ENCODE data around the gene CCK.

- TF ChIP-seq TSHZ2 (CRISPR knock-in tag; IDR thresholded peaks at IDR 0.05) (no peak), ZFP3 (CRISPR knock-in tag; IDR thresholded peaks at IDR 0.05) (no peak), CREB5 (CRISPR knock-in tag; IDR thresholded peaks at IDR 0.05; ENCODE audit: low read depth) (no peak), OSR1 (CRISPR knock-in tag; IDR thresholded peaks at IDR 0.05) (no peak), RARB (CRISPR knock-in tag; IDR thresholded peaks at IDR 0.05) (no peak), POU6F1 (CRISPR knock-in tag; IDR thresholded peaks at IDR 0.05; ENCODE audit: borderline replicate concordance, low read depth) (no peak), ZFP30 (CRISPR knock-in tag; IDR thresholded peaks at IDR 0.05) (no peak)
- TF ChIP-seq, protein P1, sequence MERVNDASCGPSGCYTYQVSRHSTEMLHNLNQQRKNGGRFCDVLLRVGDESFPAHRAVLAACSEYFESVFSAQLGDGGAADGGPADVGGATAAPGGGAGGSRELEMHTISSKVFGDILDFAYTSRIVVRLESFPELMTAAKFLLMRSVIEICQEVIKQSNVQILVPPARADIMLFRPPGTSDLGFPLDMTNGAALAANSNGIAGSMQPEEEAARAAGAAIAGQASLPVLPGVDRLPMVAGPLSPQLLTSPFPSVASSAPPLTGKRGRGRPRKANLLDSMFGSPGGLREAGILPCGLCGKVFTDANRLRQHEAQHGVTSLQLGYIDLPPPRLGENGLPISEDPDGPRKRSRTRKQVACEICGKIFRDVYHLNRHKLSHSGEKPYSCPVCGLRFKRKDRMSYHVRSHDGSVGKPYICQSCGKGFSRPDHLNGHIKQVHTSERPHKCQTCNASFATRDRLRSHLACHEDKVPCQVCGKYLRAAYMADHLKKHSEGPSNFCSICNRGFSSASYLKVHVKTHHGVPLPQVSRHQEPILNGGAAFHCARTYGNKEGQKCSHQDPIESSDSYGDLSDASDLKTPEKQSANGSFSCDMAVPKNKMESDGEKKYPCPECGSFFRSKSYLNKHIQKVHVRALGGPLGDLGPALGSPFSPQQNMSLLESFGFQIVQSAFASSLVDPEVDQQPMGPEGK (CRISPR knock-in tag; IDR thresholded peaks at IDR 0.05; ENCODE audit: borderline replicate concordance), result no peak
Observed at GRCh38 chr3:42300013-42300412, 34.0 kb upstream of the CCK start.
